GM12892 (cell line): ENCODE data around the gene DYNC2H1.

Source experiments
- POLR2A ChIP-seq: IDR thresholded peaks from 2 replicates; pipeline ENCODE4 v1.6.1; 2011; ENCODE audit warnings: low read depth, low read length, control low read depth
- POLR2AphosphoS5 ChIP-seq: IDR thresholded peaks from 2 replicates; pipeline ENCODE4 v1.6.1; 2011; ENCODE audit warnings: low read depth, low read length, control low read depth
- TAF1 ChIP-seq: IDR thresholded peaks from 2 replicates; pipeline ENCODE4 v1.6.1; 2011; ENCODE audit warnings: low read depth, mild to moderate bottlenecking, control low read depth, low read length, borderline replicate concordance

GRCh38 chr11:103281301-103281700, 172.1 kb downstream of the DYNC2H1 start:
- TF ChIP-seq POLR2AphosphoS5 (no peak), POLR2A (no peak), TAF1 (no peak)
